SK-N-SH (cell line): ENCODE results near the gene LDB2.

Experiments used
- CTCF ChIP-seq: fragments of 200-600 bp; sonication (generic); IDR thresholded peaks from 2 replicates; pipeline ENCODE4 v1.6.1; 2017; ENCODE audit warnings: antibody characterized with exemption, mild to moderate bottlenecking, moderate library complexity
- FOXJ3 ChIP-seq: sonication (generic); formaldehyde crosslinking; IDR thresholded peaks from 2 replicates; pipeline ENCODE4 v1.5.1; 2020; ENCODE audit warnings: mild to moderate bottlenecking, missing genetic modification reagents
- MXI1 ChIP-seq: IDR thresholded peaks from 2 replicates; pipeline ENCODE4 v1.6.1; 2012; ENCODE audit warnings: mild to moderate bottlenecking, low read depth, low read length, improper control_type of control experiment
- RCOR1 ChIP-seq: fragments of 150-350 bp; IDR thresholded peaks from 2 replicates; pipeline ENCODE4 v1.6.1; 2017; ENCODE audit warnings: antibody characterized with exemption, low read length
- REST ChIP-seq: IDR thresholded peaks from 2 replicates; pipeline ENCODE4 v1.6.1; 2012; ENCODE audit warnings: mild to moderate bottlenecking, low read depth, low read length, moderate library complexity
- TCF12 ChIP-seq: IDR thresholded peaks from 2 replicates; pipeline ENCODE4 v1.4.0; 2012
- YY1 ChIP-seq: IDR thresholded peaks from 2 replicates; pipeline ENCODE4 v1.4.0; 2012; ENCODE audit warnings: low read depth, mild to moderate bottlenecking
- ZBTB33 ChIP-seq: IDR thresholded peaks from 2 replicates; pipeline ENCODE4 v1.4.0; 2012; ENCODE audit warnings: low read depth, borderline replicate concordance
- TF ChIP-seq, protein P1 (sequence below): IDR thresholded peaks from 2 replicates; pipeline ENCODE4; 2012
- TF ChIP-seq, protein P2 (sequence below): IDR thresholded peaks from 2 replicates; pipeline ENCODE4 v1.4.0; 2012; ENCODE audit warnings: low read depth, borderline replicate concordance

- TF ChIP-seq CTCF (peak; percentile 36), REST (no peak), YY1 (no peak), ZBTB33 (no peak), MXI1 (no peak), FOXJ3 (CRISPR knock-in tag) (no peak), TCF12 (no peak), RCOR1 (no peak)
- TF ChIP-seq, protein P1, sequence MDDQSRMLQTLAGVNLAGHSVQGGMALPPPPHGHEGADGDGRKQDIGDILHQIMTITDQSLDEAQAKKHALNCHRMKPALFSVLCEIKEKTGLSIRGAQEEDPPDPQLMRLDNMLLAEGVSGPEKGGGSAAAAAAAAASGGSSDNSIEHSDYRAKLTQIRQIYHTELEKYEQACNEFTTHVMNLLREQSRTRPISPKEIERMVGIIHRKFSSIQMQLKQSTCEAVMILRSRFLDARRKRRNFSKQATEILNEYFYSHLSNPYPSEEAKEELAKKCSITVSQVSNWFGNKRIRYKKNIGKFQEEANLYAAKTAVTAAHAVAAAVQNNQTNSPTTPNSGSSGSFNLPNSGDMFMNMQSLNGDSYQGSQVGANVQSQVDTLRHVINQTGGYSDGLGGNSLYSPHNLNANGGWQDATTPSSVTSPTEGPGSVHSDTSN, result no peak
- TF ChIP-seq, protein P2, sequence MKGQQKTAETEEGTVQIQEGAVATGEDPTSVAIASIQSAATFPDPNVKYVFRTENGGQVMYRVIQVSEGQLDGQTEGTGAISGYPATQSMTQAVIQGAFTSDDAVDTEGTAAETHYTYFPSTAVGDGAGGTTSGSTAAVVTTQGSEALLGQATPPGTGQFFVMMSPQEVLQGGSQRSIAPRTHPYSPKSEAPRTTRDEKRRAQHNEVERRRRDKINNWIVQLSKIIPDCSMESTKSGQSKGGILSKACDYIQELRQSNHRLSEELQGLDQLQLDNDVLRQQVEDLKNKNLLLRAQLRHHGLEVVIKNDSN, result no peak
These were observed 315.9 kb downstream of the LDB2 start for GRCh38 chr4:16582526-16582925.
